Ascending aorta (tissue), 2 donors: ENCODE measurements around the gene SLC6A7. TPM values are rescaled to one million over a fixed set of nuclear protein-coding genes. Genes with fewer than 3 reads are reported as not detected.

Experiments
- DNase-seq, 2 donors: peaks; one replicate each; pipeline ENCODE4 v3.0.0-alpha.2; 2019; ENCODE audit warnings: low spot score in 2 of 2
- H3K27ac ChIP-seq, 2 donors: fragments of 200-600 bp; sonication (generic); one replicate each; pipeline ENCODE4 v1.5.1; 2016 to 2017; ENCODE audit warnings: mild to moderate bottlenecking in 1 of 2
- H3K27me3 ChIP-seq: fragments of 200-600 bp; sonication (generic); one replicate; pipeline ENCODE4 v1.5.1; 2017
- H3K36me3 ChIP-seq, 2 donors: fragments of 200-600 bp; sonication (generic); one replicate each; pipeline ENCODE4 v1.5.1; 2016
- H3K4me1 ChIP-seq, 2 donors: fragments of 200-600 bp; sonication (generic); one replicate each; pipeline ENCODE4 v1.5.1; 2016 to 2017; ENCODE audit warnings: mild to moderate bottlenecking in 1 of 2
- H3K4me3 ChIP-seq, 2 donors: fragments of 200-600 bp; sonication (generic); one replicate each; pipeline ENCODE4 v1.5.1; 2016 to 2017; ENCODE audit warnings: mild to moderate bottlenecking in 1 of 2
- H3K9me3 ChIP-seq, 2 donors: fragments of 200-600 bp; sonication (generic); one replicate each; pipeline ENCODE4 v1.5.1; 2016
- CTCF ChIP-seq, 3 experiments: fragments of 200-600 bp in 2 of 3; fragments of 450-650 bp in 1 of 3; sonication (generic) in 2 of 3; IDR thresholded peaks; one replicate each; pipeline ENCODE4 v1.5.1; 2016 to 2019; ENCODE audit warnings: antibody characterized with exemption in 3 of 3, mild to moderate bottlenecking in 1 of 3, moderate library complexity in 1 of 3
- intact Hi-C: fragments of 100-400 bp; cut with DNase I; formaldehyde crosslinking; loops from one replicate; pipeline ENCODE4 v1.15.1; 2023
- total RNA-seq: library from RNA; depleted of rRNA; stranded (reverse); fragments of >200 nt; gene quantifications from one replicate; pipeline ENCODE4 v1.1.0, GENCODE V29; 2016

SLC6A7 gene
- total RNA-seq, 1 donor from 2014 or later = not detected

DNA sequence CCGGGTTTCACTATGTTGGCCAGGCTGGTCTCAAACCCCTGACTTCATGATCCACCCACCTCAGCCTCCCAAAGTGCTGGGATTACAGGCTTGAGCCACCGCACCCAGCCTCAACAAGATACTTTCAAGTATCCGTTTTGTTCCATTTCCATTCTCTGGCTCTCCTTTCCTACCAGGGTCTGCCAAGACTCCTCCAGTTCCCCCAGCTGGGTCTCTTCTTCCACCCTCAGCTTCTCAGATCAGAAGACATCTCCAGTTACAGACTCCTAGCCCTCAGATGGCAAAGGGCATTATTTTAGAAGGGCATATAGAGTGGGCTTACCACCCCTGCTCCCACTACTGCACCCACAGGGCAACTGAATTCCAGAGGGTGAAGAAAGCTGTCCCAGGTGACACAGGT, 32.7 kb upstream of the SLC6A7 start:
- H3K9me3 ChIP-seq = no peaks in the 10 kb centered on the region
- peak overlapping the region; percentile 98 to 99 for H3K27ac ChIP-seq
- H3K36me3 ChIP-seq = peaks cover 3 to 8% of the 10 kb centered on the region in 2 donors
- peaks cover 34 to 56% of the 10 kb centered on the region in 2 donors for H3K4me1 ChIP-seq
- no peak for TF ChIP-seq CTCF (IDR thresholded peaks at IDR 0.05)
- H3K4me3 ChIP-seq = no peak overlapping the region
- DNase-seq = no peak
- intact Hi-C loops = loop anchor here (10.0 kb wide), 1 partner anchor 628 kb away; no protein-coding TSS in a partner anchor
- H3K27me3 ChIP-seq = no peaks in the 10 kb centered on the region

DNA sequence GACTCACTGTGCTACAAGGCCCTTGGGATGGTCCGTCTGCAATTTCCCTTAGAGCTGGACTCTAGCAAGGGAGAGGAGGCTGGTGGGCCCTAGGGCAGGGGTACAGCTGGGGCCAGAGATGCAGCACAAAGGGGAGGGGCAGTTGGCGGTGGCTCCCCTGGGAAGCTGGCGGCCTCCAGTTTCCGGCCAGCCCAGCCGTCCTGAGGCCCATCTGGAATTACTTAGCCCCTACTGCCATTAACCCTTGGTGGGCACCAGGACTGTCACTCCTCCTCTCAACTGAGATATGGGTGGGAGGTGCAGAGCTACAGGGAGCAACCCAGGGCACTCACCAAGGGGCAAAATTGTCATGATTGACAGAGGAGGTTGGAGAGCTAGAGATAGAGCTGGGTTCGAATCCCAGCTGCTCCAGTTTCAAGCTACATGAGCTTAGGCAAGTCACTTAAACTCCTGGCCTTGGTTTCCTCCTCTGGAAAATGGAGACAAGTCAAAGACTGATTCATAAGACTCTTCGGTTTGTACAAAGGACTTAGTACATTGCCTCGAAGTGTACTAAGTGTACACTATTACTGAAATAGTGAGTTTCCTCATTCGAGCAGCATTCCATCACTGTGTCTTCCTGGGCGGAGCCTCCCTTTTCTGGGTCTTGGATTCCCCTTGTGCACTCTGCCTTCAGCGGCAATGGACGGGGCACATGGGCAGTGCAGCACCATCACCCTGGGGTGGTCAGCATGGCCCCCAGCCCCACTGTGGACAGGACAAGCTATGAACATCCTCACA, 31.5 kb upstream of the SLC6A7 start:
- Histone ChIP-seq H3K36me3 (no peaks in the 10 kb centered on the region), H3K27ac (peak overlapping the region; percentile 98 to 99), H3K9me3 (no peaks in the 10 kb centered on the region), H3K27me3 (no peaks in the 10 kb centered on the region), H3K4me3 (no peak overlapping the region), H3K4me1 (peaks cover 28 to 52% of the 10 kb centered on the region in 2 donors)
- no peak for TF ChIP-seq CTCF (IDR thresholded peaks at IDR 0.05)
- peak in 1 of 2 donors; percentile 64 for DNase-seq
- intact Hi-C loops = loop anchor here (10.0 kb wide), 1 partner anchor 626 kb away; no protein-coding TSS in a partner anchor

- no peaks in the 10 kb centered on the region for H3K9me3 ChIP-seq
- TF ChIP-seq CTCF (IDR thresholded peaks at IDR 0.05) = no peak
- peak overlapping the region; percentile 98 to 99 for H3K27ac ChIP-seq
- no peak overlapping the region for H3K4me3 ChIP-seq
- no peaks in the 10 kb centered on the region for H3K27me3 ChIP-seq
- peaks cover 28 to 58% of the 10 kb centered on the region in 2 donors for H3K4me1 ChIP-seq
- DNase-seq = no peak
- no peaks in the 10 kb centered on the region for H3K36me3 ChIP-seq
- intact Hi-C loops = loop anchor here (10.0 kb wide), 1 partner anchor 626 kb away; no protein-coding TSS in a partner anchor
These were observed 30.8 kb upstream of the SLC6A7 start for GRCh38 chr5:150159031-150159430.

- intact Hi-C loops = loop anchor here (2.0 to 10.0 kb wide), 3 partner anchors 17 to 625 kb away; no protein-coding TSS in a partner anchor
- Histone ChIP-seq H3K4me3 (no peak overlapping the region), H3K36me3 (no peaks in the 10 kb centered on the region), H3K27me3 (no peaks in the 10 kb centered on the region), H3K9me3 (no peaks in the 10 kb centered on the region), H3K27ac (peak overlapping the region; percentile 98 to 99), H3K4me1 (peaks cover 28 to 61% of the 10 kb centered on the region in 2 donors)
- no peak for TF ChIP-seq CTCF (IDR thresholded peaks at IDR 0.05)
- peak in 1 of 2 donors; percentile 83 for DNase-seq
These were observed 30.1 kb upstream of the SLC6A7 start for GRCh38 chr5:150159741-150160179.

DNA sequence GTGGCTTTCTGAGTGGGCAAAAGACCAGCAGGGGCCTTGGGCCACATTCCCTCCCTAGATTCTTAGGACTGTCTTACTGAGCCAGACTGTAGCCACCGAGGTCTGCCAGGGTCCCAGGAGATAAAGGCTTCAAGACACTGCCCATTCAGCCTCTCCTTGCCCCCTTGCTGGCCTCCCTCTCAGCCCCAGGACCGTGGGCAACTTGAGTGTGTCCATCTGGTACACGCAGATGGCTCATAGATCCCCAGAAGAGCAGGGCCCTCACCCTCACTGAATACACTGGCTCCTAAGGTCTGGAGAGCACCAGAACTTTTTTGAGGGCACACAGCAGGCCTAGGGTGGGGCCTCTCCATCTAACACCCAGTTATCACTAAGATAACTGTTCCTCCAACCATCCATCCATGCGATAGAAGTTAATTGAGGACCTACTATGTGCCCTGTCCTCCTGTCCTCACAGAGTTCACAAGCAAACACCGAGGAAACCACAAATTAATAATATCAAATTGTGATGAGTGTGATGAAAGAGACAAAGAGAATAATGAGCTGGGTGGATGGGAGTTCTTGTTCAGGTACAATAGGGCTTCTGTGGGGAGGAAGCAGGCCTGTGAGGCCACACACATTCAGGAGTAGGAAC, 29.3 kb upstream of the SLC6A7 start:
- no peaks in the 10 kb centered on the region for H3K27me3 ChIP-seq
- no peaks in the 10 kb centered on the region for H3K36me3 ChIP-seq
- intact Hi-C loops = loop anchor here (1.0 to 2.0 kb wide), 4 partner anchors 16 to 58 kb away; no protein-coding TSS in a partner anchor
- peak overlapping the region; percentile 98 to 99 for H3K27ac ChIP-seq
- no peak for TF ChIP-seq CTCF (IDR thresholded peaks at IDR 0.05)
- no peaks in the 10 kb centered on the region for H3K9me3 ChIP-seq
- no peak for DNase-seq
- no peak overlapping the region for H3K4me3 ChIP-seq
- H3K4me1 ChIP-seq = peaks cover 28 to 61% of the 10 kb centered on the region in 2 donors
